Psoas muscle (tissue), 8 donors: ENCODE results near the gene RTBDN. TPM values are rescaled to one million over a fixed set of nuclear protein-coding genes. Genes with fewer than 3 reads are reported as not detected.
A peak's percentile ranks its signal among the peaks of the same experiment; 100 is the strongest.

Source experiments
- ATAC-seq, 4 donors: fragments of 200-7000 bp; cut with Tn5 transposase; one replicate each; pipeline ENCODE4 v1.9.1; 2020; ENCODE audit warnings: moderate library complexity in 3 of 4, mild to moderate bottlenecking in 2 of 4
- DNase-seq, 2 donors: peaks; one replicate each; pipeline ENCODE4 v3.0.0-alpha.2; 2020
- H3K27ac ChIP-seq: fragments of 200-600 bp; one replicate; pipeline ENCODE4 v1.8.0; 2022
- H3K27me3 ChIP-seq, 3 donors: fragments of 200-600 bp in 1 of 3; one replicate each; pipeline versions ENCODE4 v1.6.1 to v1.8.0; 2013 to 2022; ENCODE audit warnings: low read length in 2 of 3, mild to moderate bottlenecking in 2 of 3, moderate library complexity in 1 of 3; ENCODE audit not compliant: insufficient read depth in 3 of 3
- H3K36me3 ChIP-seq, 2 donors: fragments of 200-600 bp in 1 of 2; one replicate each; pipeline versions ENCODE4 v1.6.1 to v1.8.0; 2013 to 2022; ENCODE audit warnings: low read depth in 1 of 2, mild to moderate bottlenecking in 1 of 2, moderate library complexity in 1 of 2; ENCODE audit not compliant: insufficient read depth in 1 of 2
- H3K4me1 ChIP-seq: fragments of 200-600 bp; one replicate; pipeline ENCODE4 v1.8.0; 2022
- H3K4me3 ChIP-seq: fragments of 200-600 bp; one replicate; pipeline ENCODE4 v1.8.0; 2022; ENCODE audit warnings: mild to moderate bottlenecking
- H3K9me3 ChIP-seq: fragments of 200-600 bp; one replicate; pipeline ENCODE4 v1.8.0; 2022
- CTCF ChIP-seq: fragments of 200-600 bp; IDR thresholded peaks from one replicate; pipeline ENCODE4 v1.8.0; 2022; ENCODE audit warnings: antibody characterized with exemption
- WGBS, 3 donors: extraction: QIAGEN DNeasy Blood & Tissue Kit; methylation state at CpG; one replicate each; pipeline versions ENCODE4 v1.1.6 to v1.1.7; 2013; 5-methylcytosine and 5-hydroxymethylcytosine counted together
- intact Hi-C, 2 donors: fragments of 100-400 bp; cut with DNase I; formaldehyde crosslinking; loops; one replicate each; pipeline versions ENCODE4 v1.11.0 to v1.14.2; 2022
- polyA plus RNA-seq, 3 donors: library from polyadenylated mRNA; stranded (reverse); fragments of 200-250 nt; gene quantifications; one replicate each; pipeline ENCODE4 v1.2.3, GENCODE V29; 2013
- total RNA-seq, 4 donors: library from RNA; stranded (reverse); fragmentation: NEBNext Ultra II Directional in 2 of 4; extraction: Animal tissue kit (Norgen Biotek cat#: 25700) in 2 of 4; gene quantifications; one replicate each; pipeline versions ENCODE4 v1.2.1 to v1.2.4, GENCODE V29; 2021 to 2023
- donor health status: healthy with polysubstance abuse.
- donor health status: DM: no; HTN: no; CAD: no; lungs with moderate emphysema.
- donor health status: Bipolar disorder and iron deficiency.
- donor health status: healthy.
- donor health status: DM: yes; HTN: yes; CAD: no.
- donor health status: DM: no; HTN: no; CAD: no.
- donor health status: DM: no; HTN: no; CAD: no.
- donor health status: DM: yes; HTN: yes; CAD: no.

RTBDN gene
- total and polyA plus RNA-seq, 7 donors: 0.05 TPM; not detected in 6

GRCh38 chr19:12790628-12791344 lies 43.6 kb downstream of the RTBDN start:
- intact Hi-C loops: no loop called here
- Histone ChIP-seq H3K27ac (peak overlapping the region; percentile 99), H3K9me3 (no peaks in the 10 kb centered on the region), H3K4me3 (peak overlapping the region; percentile 99), H3K36me3 (no peaks in the 10 kb centered on the region), H3K4me1 (peaks cover 28% of the 10 kb centered on the region), H3K27me3 (no peaks in the 10 kb centered on the region)
- peak in 1 of 2 donors; percentile 20 for DNase-seq
- WGBS, 3 donors: 6 to 12% (median 6%) methylated on average over 22 of the region's 22 CpGs
- ATAC-seq: no peak
- TF ChIP-seq CTCF: no peak

- WGBS, 3 donors: 2 to 3% (median 2%) methylated on average over 44 to 56 of the region's 56 CpGs
- no peak for TF ChIP-seq CTCF
- intact Hi-C loops: no loop called here
- peak; percentile 38 to 53 (median 48) for ATAC-seq
- Histone ChIP-seq H3K4me1 (peaks cover 29% of the 10 kb centered on the region), H3K9me3 (no peaks in the 10 kb centered on the region), H3K27ac (peak overlapping the region; percentile 99), H3K4me3 (peak overlapping the region; percentile 99), H3K27me3 (no peaks in the 10 kb centered on the region), H3K36me3 (no peaks in the 10 kb centered on the region)
- DNase-seq: peak; percentile 98
Observed at GRCh38 chr19:12789904-12790619, 44.3 kb downstream of the RTBDN start.

- Histone ChIP-seq H3K9me3 (no peaks in the 10 kb centered on the region), H3K27ac (peak overlapping the region; percentile 99), H3K36me3 (no peaks in the 10 kb centered on the region), H3K4me1 (peaks cover 24% of the 10 kb centered on the region), H3K4me3 (peak overlapping the region; percentile 99), H3K27me3 (no peaks in the 10 kb centered on the region)
- WGBS, 3 donors: 13 to 17% (median 17%) methylated on average over 22 to 46 of the region's 46 CpGs
- ATAC-seq: no peak
- intact Hi-C loops: no loop called here
- no peak for DNase-seq
- no peak for TF ChIP-seq CTCF
Observed at GRCh38 chr19:12789098-12789903, 45.1 kb downstream of the RTBDN start.

- no peak for TF ChIP-seq CTCF
- Histone ChIP-seq H3K9me3 (no peaks in the 10 kb centered on the region), H3K4me3 (peak overlapping the region; percentile 99), H3K4me1 (peaks cover 27% of the 10 kb centered on the region), H3K27ac (peak overlapping the region; percentile 99), H3K27me3 (no peaks in the 10 kb centered on the region), H3K36me3 (no peaks in the 10 kb centered on the region)
- ATAC-seq: peak in 2 of 4 donors; percentile 3 to 16
- WGBS, 3 donors: 5 to 7% (median 7%) methylated on average over 11 to 12 of the region's 12 CpGs
- peak; percentile 85 to 90 for DNase-seq
- intact Hi-C loops: no loop called here
Observed at GRCh38 chr19:12788682-12789097, 45.7 kb downstream of the RTBDN start.
